ENCODE measurements around the gene SPON1. TPM values are rescaled to one million over a fixed set of nuclear protein-coding genes. Genes with fewer than 3 reads are reported as not detected.

SPON1 gene
- total RNA-seq, 1 experiment from 2014 or later, result 0.20 TPM

- H3K27ac Mint-ChIP-seq, result no peak overlapping the region
- H3K27me3 Mint-ChIP-seq (ENCODE audit: low read depth), result no peaks in the 10 kb centered on the region; the same call in 1 of the 2 replicates
- Histone ChIP-seq H3K4me1 (ENCODE audit: insufficient read depth, low read length) (peaks cover 3% of the 10 kb centered on the region; the same call in 1 of the 2 replicates), H4K20me1 (ENCODE audit: control insufficient read depth, insufficient read depth, insufficient read length) (no peaks in the 10 kb centered on the region), H3K27ac (ENCODE audit: insufficient read length, low read depth, low read length) (no peak overlapping the region), H2BK12ac (ENCODE audit: insufficient read length, low read depth, low read length) (no peak overlapping the region), H3K14ac (ENCODE audit: insufficient read depth, low read length) (no peak overlapping the region), H3K9me3 (ENCODE audit: control insufficient read depth, low read depth, low read length) (no peaks in the 10 kb centered on the region), H3K23me2 (ENCODE audit: insufficient read length, low read depth, low read length, poor library complexity, severe bottlenecking) (peaks cover 3% of the 10 kb centered on the region), H2BK120ac (ENCODE audit: low read depth, low read length, poor library complexity, severe bottlenecking) (no peak overlapping the region), H3K9ac (ENCODE audit: extremely low read depth, insufficient read length, low read length) (no peak overlapping the region), H3K79me1 (ENCODE audit: insufficient read depth, low read depth, low read length, poor library complexity, severe bottlenecking) (no peaks in the 10 kb centered on the region), H2BK20ac (ENCODE audit: low read depth, low read length, poor library complexity, severe bottlenecking) (no peak overlapping the region), H3K18ac (ENCODE audit: insufficient read length, low read depth, low read length) (no peak overlapping the region), H2BK15ac (ENCODE audit: low read depth, low read length) (no peak overlapping the region), H4K5ac (ENCODE audit: insufficient read length, low read depth, low read length) (no peak overlapping the region), H2BK5ac (ENCODE audit: insufficient read length, low read length) (no peak overlapping the region), H4K8ac (replicated peaks; ENCODE audit: insufficient read length, low read depth, low read length) (no peak overlapping the region), H3K27me3 (ENCODE audit: insufficient read depth, low read length) (no peaks in the 10 kb centered on the region; the same call in 1 of the 2 replicates), H4K91ac (ENCODE audit: insufficient read length, low read depth, low read length) (no peak overlapping the region), H3K56ac (ENCODE audit: insufficient read length, low read depth, low read length) (no peak overlapping the region), H3K23ac (ENCODE audit: insufficient read length, low read depth, low read length) (no peak overlapping the region), H3K79me2 (ENCODE audit: insufficient read depth, low read length) (no peaks in the 10 kb centered on the region), H2AK5ac (ENCODE audit: insufficient read length, low read length) (no peak overlapping the region), H3K4me2 (ENCODE audit: insufficient read depth, insufficient read length, low read length) (no peak overlapping the region), H3T11ph (ENCODE audit: low read length) (no peak overlapping the region), H3K4ac (ENCODE audit: low read depth, low read length) (no peak overlapping the region), H2AFZ (ENCODE audit: low read length) (no peak overlapping the region)
- no peaks in the 10 kb centered on the region for H3K9me3 Mint-ChIP-seq
- WGBS (ENCODE audit: extremely low coverage, insufficient read length, low lambda C conversion rate), result no CpG with 5 or more reads among the region's 2 CpGs
- H3K4me3 Mint-ChIP-seq, result no peak overlapping the region
- H3K4me1 Mint-ChIP-seq, result peaks cover 22 to 24% of the 10 kb centered on the region in 2 experiments
- no peaks in the 10 kb centered on the region; a peak in 1 of 7 replicates for H3K36me3 Mint-ChIP-seq (ENCODE audit: insufficient read depth in 1 of 3, low read depth in 3 of 3)
- DNase-seq, result no peak
- TF ChIP-seq, protein P1, sequence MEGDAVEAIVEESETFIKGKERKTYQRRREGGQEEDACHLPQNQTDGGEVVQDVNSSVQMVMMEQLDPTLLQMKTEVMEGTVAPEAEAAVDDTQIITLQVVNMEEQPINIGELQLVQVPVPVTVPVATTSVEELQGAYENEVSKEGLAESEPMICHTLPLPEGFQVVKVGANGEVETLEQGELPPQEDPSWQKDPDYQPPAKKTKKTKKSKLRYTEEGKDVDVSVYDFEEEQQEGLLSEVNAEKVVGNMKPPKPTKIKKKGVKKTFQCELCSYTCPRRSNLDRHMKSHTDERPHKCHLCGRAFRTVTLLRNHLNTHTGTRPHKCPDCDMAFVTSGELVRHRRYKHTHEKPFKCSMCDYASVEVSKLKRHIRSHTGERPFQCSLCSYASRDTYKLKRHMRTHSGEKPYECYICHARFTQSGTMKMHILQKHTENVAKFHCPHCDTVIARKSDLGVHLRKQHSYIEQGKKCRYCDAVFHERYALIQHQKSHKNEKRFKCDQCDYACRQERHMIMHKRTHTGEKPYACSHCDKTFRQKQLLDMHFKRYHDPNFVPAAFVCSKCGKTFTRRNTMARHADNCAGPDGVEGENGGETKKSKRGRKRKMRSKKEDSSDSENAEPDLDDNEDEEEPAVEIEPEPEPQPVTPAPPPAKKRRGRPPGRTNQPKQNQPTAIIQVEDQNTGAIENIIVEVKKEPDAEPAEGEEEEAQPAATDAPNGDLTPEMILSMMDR (conservative IDR thresholded peaks at IDR 0.05), result no peak
These were observed 282.9 kb downstream of the SPON1 start for GRCh38 chr11:14245444-14245843.

All from H9 (cell line).